CD4-positive, alpha-beta T cell treated with Interleukin-15 for 4 hours (primary cell): ENCODE data around the gene CATSPER3.

Experiments used
- DNase-seq: peaks from one replicate; pipeline ENCODE4 v3.0.0-alpha.2; 2020; ENCODE audit warnings: low spot score

CATSPER3 gene

DNA sequence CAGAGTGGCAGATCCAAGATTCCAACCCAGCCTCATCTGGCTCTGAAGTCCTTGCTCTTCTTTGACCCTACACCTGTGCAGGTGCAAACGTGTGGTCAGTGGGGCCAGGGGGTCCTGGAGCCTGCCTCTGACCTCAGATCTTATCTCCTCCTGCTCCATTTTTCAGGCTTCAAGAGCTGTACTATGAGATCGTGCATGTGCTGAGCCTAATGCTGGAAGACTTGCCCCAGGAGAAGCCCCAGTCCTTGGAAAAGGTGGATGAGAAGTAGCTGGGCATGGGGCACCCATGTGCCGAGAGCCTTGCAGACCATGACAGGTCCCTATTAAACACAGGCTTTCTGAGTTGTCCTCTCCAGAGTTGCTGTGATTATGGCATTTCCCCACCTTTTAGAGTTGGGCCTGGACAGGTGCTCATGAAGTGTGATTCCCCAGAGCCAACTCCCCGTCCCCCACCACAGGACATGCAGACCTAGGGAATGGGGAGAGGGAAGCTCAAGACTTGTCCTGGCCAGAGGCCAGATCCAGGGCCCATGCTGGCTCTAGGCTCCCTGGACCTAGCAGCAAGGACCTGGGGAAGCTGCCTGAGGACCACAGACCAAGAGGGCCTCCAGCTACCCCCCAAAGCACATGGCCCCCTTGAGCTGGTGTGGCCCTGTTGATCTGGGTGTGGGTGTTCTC lies 43.8 kb downstream of the CATSPER3 start:
- no peak for DNase-seq

- DNase-seq: no peak
Measured at GRCh38 chr5:135012033-135012588, 44.4 kb downstream of the CATSPER3 start.

DNA sequence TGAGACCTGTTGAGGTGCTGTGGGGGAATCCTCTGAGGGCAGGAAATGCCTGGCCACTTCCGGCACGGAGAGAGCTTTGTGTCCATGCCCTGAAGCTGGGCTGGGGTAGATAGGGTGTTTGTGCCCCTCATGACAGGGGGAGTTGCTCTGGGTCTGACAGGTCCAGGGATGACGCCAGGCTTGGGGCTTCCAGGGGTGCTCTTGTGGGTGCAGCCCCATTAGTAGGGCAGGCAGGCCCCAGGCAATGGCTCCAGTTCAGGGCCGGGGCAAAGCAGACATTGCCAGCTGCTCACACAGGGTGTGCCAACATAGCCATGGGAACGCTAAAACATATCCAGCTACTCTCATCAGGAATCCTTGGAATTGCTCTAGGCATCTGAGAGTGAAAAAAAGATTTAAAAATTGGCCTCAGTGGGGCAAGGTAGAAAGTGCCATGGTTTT lies 45.3 kb downstream of the CATSPER3 start:
- DNase-seq: no peak

GRCh38 chr5:135013445-135013844 lies 45.7 kb downstream of the CATSPER3 start:
- DNase-seq: no peak

GRCh38 chr5:135013947-135014570 lies 46.4 kb downstream of the CATSPER3 start:
- DNase-seq: no peak

GRCh38 chr5:135015942-135016341 lies 48.2 kb downstream of the CATSPER3 start:
- no peak for DNase-seq

DNA sequence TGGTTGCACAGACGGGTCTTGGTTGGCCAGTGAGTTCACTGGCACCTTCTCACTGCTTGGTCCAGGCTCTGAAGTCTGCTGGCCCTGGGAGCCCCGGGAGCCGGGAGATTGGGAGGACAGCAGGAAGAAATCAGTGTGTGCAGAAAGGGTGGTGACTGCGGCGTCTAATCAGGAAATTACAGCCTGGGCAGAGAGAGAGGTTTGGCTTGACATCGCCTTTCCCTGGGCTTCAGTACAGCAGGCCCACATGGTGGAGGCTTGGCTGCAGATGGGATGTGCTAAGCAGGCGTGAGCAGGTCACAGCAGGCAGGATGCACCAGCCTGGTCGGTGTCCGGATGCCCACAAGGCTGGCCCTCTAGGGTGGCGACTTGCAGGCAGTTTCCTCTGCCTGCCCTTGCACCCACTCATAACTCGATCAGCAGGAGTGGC lies 49.2 kb downstream of the CATSPER3 start:
- no peak for DNase-seq

GRCh38 chr5:135018457-135018856 lies 50.8 kb downstream of the CATSPER3 start:
- no peak for DNase-seq

- DNase-seq: no peak
Measured at GRCh38 chr5:135019314-135019713, 51.6 kb downstream of the CATSPER3 start.

DNA sequence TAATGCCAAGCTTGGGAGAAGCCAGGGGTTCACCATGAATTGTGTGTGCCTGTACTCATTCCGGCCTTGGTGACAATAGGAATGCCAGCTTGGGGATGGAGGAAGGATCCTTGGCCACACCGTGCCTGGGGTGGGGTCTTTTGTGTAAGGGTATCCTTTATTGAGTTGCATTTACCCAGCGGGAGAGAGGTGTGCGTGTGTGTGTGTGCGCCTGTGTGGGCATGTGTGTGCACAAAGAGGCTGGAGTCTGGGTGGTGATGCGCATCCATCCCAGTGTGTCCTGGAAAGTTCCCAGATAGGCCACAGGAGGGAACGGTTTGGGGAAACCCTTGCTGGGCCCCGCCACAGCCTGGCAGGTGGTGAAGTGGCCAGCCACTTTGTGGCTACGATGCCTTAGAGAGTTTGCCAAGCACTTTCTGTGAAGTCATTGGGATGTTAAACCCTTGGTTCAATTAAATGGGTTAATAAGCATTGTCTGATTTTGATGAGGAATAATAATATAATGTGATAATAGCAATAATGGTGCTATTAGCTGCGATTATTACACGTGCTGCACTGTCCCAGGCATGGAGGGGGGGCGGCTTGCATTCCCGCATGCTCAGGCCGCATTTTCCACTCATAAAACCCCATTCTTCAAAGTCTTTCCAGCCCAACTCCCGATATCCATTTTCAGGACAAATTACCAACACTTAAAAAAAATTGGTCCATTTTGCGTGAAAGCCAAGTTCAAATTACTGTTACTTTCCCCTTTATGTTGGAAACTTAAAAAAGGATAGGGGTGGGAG lies 52.6 kb downstream of the CATSPER3 start:
- DNase-seq: no peak

DNA sequence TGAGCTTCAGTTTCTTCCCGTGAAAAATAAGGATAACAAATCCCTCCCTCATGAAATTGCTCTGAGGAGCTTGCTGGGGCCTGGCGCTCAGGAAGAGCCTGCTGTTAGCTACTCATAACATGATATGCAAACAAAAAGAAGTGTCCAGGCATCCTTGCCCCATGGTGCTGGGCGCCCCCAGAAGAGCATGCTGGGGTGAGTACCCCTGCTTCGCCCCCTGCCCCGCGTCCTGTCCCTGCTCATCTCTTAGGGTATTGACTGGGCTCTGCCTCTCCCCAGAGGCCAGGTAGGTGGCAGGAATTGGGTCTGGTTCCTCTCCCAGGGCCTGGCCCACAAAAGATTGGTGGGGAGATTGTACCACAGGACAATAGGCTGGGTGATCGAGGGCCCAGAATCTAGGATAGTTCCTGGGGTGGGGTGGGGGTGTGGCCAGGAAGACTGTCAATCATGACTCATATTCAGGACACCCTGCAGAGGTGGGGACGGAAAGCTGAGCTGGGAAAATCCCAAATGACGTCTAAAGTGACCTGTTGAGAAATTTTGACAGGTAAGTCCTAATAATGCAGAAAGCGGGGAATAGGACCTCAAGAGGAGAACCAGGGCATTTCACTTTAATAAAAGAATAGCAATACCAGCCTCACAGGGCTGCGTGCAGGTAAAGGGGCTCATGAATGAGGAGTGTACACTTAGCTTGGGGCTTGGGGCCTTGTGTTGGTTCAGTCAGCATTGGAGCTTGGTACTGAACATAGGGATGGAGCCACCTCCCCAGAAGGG lies 57.4 kb downstream of the CATSPER3 start:
- DNase-seq: no peak

DNA sequence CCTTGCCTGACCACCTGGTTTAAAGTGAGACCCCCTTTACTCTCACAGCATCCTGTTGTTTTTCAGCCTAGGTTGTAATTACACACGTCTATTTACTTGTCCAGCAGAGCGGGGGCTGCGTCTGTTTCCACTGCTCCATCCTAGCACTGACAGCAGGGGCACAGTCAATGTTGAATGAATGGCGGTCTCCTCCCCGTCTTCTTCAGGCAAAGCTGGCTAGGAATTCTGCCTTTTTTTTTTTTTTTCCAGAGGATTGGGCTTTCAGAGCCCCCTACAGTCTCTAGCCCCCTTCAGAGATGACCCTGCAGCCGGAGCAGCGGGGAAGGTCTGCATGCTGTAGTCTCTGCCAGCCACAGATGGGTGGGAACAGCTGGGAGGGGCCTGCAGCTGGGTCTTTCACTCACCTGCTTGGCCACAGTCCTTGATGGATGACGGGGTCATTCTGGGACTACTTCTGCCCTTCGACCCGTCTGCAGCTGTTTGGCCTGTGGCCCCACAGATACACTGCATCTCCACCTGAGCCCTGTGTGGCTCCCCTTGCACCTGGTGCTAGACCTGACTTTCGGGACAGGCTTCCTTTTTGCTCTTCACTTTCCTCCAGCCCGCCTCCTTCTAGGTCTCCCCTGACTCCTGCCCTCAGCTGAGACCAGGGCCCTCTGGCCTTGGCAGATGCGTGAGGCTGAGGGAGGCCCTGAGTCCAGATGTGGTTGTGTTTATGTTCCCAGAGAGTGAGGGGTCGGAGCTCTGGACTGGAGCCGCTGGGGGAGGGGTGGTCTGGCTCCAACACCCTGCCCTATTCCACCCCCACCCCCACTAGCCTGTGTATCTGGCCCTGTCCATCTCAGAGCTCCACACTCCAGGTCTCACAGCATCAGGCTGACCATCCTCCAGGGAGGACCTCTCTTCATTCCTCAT lies 58.3 kb downstream of the CATSPER3 start:
- no peak for DNase-seq

GRCh38 chr5:135026645-135027265 lies 59.0 kb downstream of the CATSPER3 start:
- no peak for DNase-seq

DNA sequence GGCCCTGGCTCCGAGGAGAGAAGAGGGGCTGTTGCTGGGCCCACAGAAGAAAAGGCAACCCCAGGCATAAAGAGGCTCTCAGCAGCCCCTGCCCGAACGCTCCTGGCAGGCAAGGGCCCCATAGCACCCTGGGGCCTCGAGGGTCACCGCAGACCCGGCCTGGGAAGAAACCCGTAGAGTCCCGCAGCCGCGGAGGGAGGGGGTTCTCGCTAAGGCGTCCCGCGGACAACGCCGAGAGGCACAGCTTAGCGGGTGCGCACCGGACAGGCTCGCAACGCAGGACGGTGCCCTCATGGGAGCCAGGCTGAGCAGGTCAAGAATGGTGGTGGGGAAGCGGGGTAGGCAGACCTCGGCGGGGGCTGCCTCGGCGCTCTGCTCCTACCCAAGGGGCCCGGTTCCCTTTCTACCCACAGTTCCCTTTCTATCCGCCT lies 59.6 kb downstream of the CATSPER3 start:
- DNase-seq: no peak

DNA sequence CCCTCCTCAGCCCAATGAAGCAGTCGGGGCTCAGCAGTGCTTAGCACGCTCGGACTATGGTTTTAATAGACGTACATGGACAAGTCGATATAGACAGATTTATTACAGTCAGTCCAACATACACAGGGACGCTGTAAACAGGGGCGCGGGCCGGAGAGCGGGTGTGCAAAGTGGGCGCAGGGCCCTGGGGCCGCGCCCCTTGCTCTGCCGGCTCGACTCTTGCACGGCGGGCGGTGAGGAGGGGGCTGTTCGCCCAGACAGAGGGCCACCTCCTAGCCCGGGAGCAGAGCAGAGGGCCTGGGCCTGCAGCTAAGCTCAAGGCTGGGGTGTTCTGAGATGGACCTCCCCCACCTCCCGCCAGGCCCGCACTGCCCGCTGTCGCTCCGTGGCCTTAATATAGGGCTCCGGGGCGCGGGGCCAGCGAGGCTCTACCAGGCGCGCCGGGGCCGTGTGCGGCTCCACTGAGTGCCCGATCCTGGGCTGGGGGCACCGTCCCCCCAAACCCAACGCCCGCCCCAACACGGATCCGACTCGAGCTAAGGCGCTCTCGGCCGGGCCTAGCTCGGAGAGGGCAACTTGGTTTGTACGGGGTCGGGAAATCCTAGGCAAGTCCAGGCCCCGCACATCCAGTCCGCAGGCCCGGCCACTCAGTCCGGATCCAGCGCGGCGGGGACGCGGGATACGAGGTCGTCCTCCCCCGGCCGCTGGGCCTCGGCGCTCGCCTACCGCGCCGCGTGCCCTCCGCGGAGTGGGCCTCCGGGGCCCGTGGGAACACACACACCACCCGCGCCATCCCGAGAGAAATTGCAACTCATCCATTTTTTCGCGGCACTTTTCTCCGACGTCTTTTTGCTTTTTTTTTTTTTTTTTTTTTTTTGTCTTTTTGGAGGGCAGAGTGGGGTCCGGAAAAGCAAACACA lies 60.2 kb downstream of the CATSPER3 start:
- no peak for DNase-seq

GRCh38 chr5:135028791-135029476 lies 61.2 kb downstream of the CATSPER3 start:
- no peak for DNase-seq

GRCh38 chr5:135029477-135030122 lies 61.9 kb downstream of the CATSPER3 start:
- no peak for DNase-seq
